ENCODE measurements around the gene KLHL8.
"Not testable (repeated sequence)": the region's sequence is repeated elsewhere in the genome, so short reads cannot be mapped to it uniquely, and the experiment has no call there.

The KLHL8 gene

GRCh38 chr4:87171944-87172343, 48.5 kb downstream of the KLHL8 start:
- DNase-seq: no peak

GRCh38 chr4:87166296-87166854, 54.0 kb downstream of the KLHL8 start:
- DNase-seq: no peak

- no peak for DNase-seq
These were observed 54.5 kb downstream of the KLHL8 start for GRCh38 chr4:87165892-87166291.

GRCh38 chr4:87153078-87153870, 67.1 kb downstream of the KLHL8 start:
- no peak for DNase-seq

GRCh38 chr4:87152310-87153041, 67.9 kb downstream of the KLHL8 start:
- DNase-seq: no peak

- DNase-seq: no peak
These were observed 68.7 kb downstream of the KLHL8 start for GRCh38 chr4:87151730-87152129.

- peak; percentile 48 to 80 for DNase-seq
These were observed 69.7 kb downstream of the KLHL8 start for GRCh38 chr4:87150498-87151261.

GRCh38 chr4:87147116-87147515, 73.3 kb downstream of the KLHL8 start:
- no peak for DNase-seq

- DNase-seq: not testable (repeated sequence)
These were observed 74.5 kb downstream of the KLHL8 start for GRCh38 chr4:87145934-87146333.

GRCh38 chr4:87144356-87144755, 76.1 kb downstream of the KLHL8 start:
- no peak for DNase-seq

- no peak for DNase-seq
These were observed 79.0 kb downstream of the KLHL8 start for GRCh38 chr4:87141428-87141827.

- DNase-seq: no peak
These were observed 86.3 kb downstream of the KLHL8 start for GRCh38 chr4:87134122-87134521.

- no peak for DNase-seq
These were observed 87.2 kb downstream of the KLHL8 start for GRCh38 chr4:87133183-87133582.

- no peak for DNase-seq
These were observed 88.4 kb downstream of the KLHL8 start for GRCh38 chr4:87132035-87132434.

- no peak for DNase-seq
These were observed 89.3 kb downstream of the KLHL8 start for GRCh38 chr4:87130985-87131703.

GRCh38 chr4:87129681-87130080, 90.7 kb downstream of the KLHL8 start:
- DNase-seq: no peak

- no peak for DNase-seq
These were observed 92.3 kb downstream of the KLHL8 start for GRCh38 chr4:87128006-87128705.

GRCh38 chr4:87126056-87126455, 94.4 kb downstream of the KLHL8 start:
- DNase-seq: no peak

- DNase-seq: peak; percentile 49 to 85
These were observed 98.2 kb downstream of the KLHL8 start for GRCh38 chr4:87122252-87122651.

- peak; percentile 49 to 85 for DNase-seq
These were observed 98.9 kb downstream of the KLHL8 start for GRCh38 chr4:87121341-87122065.
